Ascending aorta (tissue), 2 donors: ENCODE data around the gene PADI3. TPM values are rescaled to one million over a fixed set of nuclear protein-coding genes. Genes with fewer than 3 reads are reported as not detected.

Experiments used
- DNase-seq, 2 donors: peaks; one replicate each; pipeline ENCODE4 v3.0.0-alpha.2; 2019; ENCODE audit warnings: low spot score in 2 of 2
- H3K27ac ChIP-seq, 2 donors: fragments of 200-600 bp; sonication (generic); one replicate each; pipeline ENCODE4 v1.5.1; 2016 to 2017; ENCODE audit warnings: mild to moderate bottlenecking in 1 of 2
- H3K27me3 ChIP-seq: fragments of 200-600 bp; sonication (generic); one replicate; pipeline ENCODE4 v1.5.1; 2017
- H3K36me3 ChIP-seq, 2 donors: fragments of 200-600 bp; sonication (generic); one replicate each; pipeline ENCODE4 v1.5.1; 2016
- H3K4me1 ChIP-seq, 2 donors: fragments of 200-600 bp; sonication (generic); one replicate each; pipeline ENCODE4 v1.5.1; 2016 to 2017; ENCODE audit warnings: mild to moderate bottlenecking in 1 of 2
- H3K4me3 ChIP-seq, 2 donors: fragments of 200-600 bp; sonication (generic); one replicate each; pipeline ENCODE4 v1.5.1; 2016 to 2017; ENCODE audit warnings: mild to moderate bottlenecking in 1 of 2
- H3K9me3 ChIP-seq, 2 donors: fragments of 200-600 bp; sonication (generic); one replicate each; pipeline ENCODE4 v1.5.1; 2016
- intact Hi-C: fragments of 100-400 bp; cut with DNase I; formaldehyde crosslinking; loops from one replicate; pipeline ENCODE4 v1.15.1; 2023
- total RNA-seq: library from RNA; depleted of rRNA; stranded (reverse); fragments of >200 nt; gene quantifications from one replicate; pipeline ENCODE4 v1.1.0, GENCODE V29; 2016
- TF ChIP-seq, protein P1 (sequence below), 3 experiments: fragments of 200-600 bp in 2 of 3; fragments of 450-650 bp in 1 of 3; sonication (generic) in 2 of 3; IDR thresholded peaks; one replicate each; pipeline ENCODE4 v1.5.1; 2016 to 2019; ENCODE audit warnings: antibody characterized with exemption in 3 of 3, mild to moderate bottlenecking in 1 of 3, moderate library complexity in 1 of 3

The PADI3 gene
- total RNA-seq, 1 donor from 2014 or later, result not detected

- intact Hi-C loops, result no loop called here
- Histone ChIP-seq H3K4me3 (no peak overlapping the region), H3K9me3 (no peaks in the 10 kb centered on the region), H3K4me1 (no peaks in the 10 kb centered on the region), H3K27me3 (no peaks in the 10 kb centered on the region), H3K27ac (no peak overlapping the region), H3K36me3 (no peaks in the 10 kb centered on the region)
- TF ChIP-seq, protein P1, sequence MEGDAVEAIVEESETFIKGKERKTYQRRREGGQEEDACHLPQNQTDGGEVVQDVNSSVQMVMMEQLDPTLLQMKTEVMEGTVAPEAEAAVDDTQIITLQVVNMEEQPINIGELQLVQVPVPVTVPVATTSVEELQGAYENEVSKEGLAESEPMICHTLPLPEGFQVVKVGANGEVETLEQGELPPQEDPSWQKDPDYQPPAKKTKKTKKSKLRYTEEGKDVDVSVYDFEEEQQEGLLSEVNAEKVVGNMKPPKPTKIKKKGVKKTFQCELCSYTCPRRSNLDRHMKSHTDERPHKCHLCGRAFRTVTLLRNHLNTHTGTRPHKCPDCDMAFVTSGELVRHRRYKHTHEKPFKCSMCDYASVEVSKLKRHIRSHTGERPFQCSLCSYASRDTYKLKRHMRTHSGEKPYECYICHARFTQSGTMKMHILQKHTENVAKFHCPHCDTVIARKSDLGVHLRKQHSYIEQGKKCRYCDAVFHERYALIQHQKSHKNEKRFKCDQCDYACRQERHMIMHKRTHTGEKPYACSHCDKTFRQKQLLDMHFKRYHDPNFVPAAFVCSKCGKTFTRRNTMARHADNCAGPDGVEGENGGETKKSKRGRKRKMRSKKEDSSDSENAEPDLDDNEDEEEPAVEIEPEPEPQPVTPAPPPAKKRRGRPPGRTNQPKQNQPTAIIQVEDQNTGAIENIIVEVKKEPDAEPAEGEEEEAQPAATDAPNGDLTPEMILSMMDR (IDR thresholded peaks at IDR 0.05), result no peak
- DNase-seq, result no peak
These were observed 22.2 kb downstream of the PADI3 start for GRCh38 chr1:17270891-17271765.

- Histone ChIP-seq H3K27ac (no peak overlapping the region), H3K36me3 (no peaks in the 10 kb centered on the region), H3K4me3 (no peak overlapping the region), H3K27me3 (no peaks in the 10 kb centered on the region), H3K4me1 (no peaks in the 10 kb centered on the region), H3K9me3 (no peaks in the 10 kb centered on the region)
- TF ChIP-seq, protein P1 (IDR thresholded peaks at IDR 0.05), result no peak
- intact Hi-C loops, result no loop called here
- no peak for DNase-seq
These were observed 23.2 kb downstream of the PADI3 start for GRCh38 chr1:17272066-17272465.

GRCh38 chr1:17272646-17273045 lies 23.7 kb downstream of the PADI3 start:
- TF ChIP-seq, protein P1 (IDR thresholded peaks at IDR 0.05), result no peak
- intact Hi-C loops, result no loop called here
- no peaks in the 10 kb centered on the region for H3K9me3 ChIP-seq
- no peaks in the 10 kb centered on the region for H3K4me1 ChIP-seq
- H3K27ac ChIP-seq, result no peak overlapping the region
- no peak for DNase-seq
- no peaks in the 10 kb centered on the region for H3K27me3 ChIP-seq
- no peak overlapping the region for H3K4me3 ChIP-seq
- no peaks in the 10 kb centered on the region for H3K36me3 ChIP-seq

GRCh38 chr1:17273096-17273495 lies 24.2 kb downstream of the PADI3 start:
- H3K27me3 ChIP-seq, result no peaks in the 10 kb centered on the region
- H3K4me1 ChIP-seq, result no peaks in the 10 kb centered on the region
- TF ChIP-seq, protein P1 (IDR thresholded peaks at IDR 0.05), result no peak
- no peaks in the 10 kb centered on the region for H3K36me3 ChIP-seq
- DNase-seq, result no peak
- no peaks in the 10 kb centered on the region for H3K9me3 ChIP-seq
- intact Hi-C loops, result no loop called here
- no peak overlapping the region for H3K4me3 ChIP-seq
- H3K27ac ChIP-seq, result no peak overlapping the region

- H3K9me3 ChIP-seq, result no peaks in the 10 kb centered on the region
- no peak overlapping the region for H3K27ac ChIP-seq
- H3K36me3 ChIP-seq, result no peaks in the 10 kb centered on the region
- H3K4me3 ChIP-seq, result no peak overlapping the region
- H3K27me3 ChIP-seq, result no peaks in the 10 kb centered on the region
- intact Hi-C loops, result no loop called here
- no peak for DNase-seq
- H3K4me1 ChIP-seq, result no peaks in the 10 kb centered on the region
- TF ChIP-seq, protein P1 (IDR thresholded peaks at IDR 0.05), result peak in 1 of 3 experiments; percentile 23
These were observed 25.6 kb downstream of the PADI3 start for GRCh38 chr1:17274186-17275170.
